H1 (cell line): Measurements from ENCODE around the gene CD52. TPM values are rescaled to one million over a fixed set of nuclear protein-coding genes. Genes with fewer than 3 reads are reported as not detected.

ENCODE experiments used
- CTCF ChIA-PET: fragments of 300-600 bp; sonication (Branson Sonifier 250); formaldehyde crosslinking; loops from one replicate; lab custom pipeline; 2021; ENCODE audit not compliant: partially characterized antibody; lab: Charles Lee
- POLR2A ChIA-PET: fragments of 300-600 bp; sonication (Branson Sonifier 250); formaldehyde crosslinking; loops from one replicate; lab custom pipeline; 2021; ENCODE audit warnings: inconsistent platforms; ENCODE audit not compliant: partially characterized antibody; lab: Charles Lee
- DNase-seq, 2 experiments: peaks; one replicate each; pipeline versions ENCODE4 v3.0.0 to v3.0.0-alpha.2; 2010 to 2022; ENCODE audit warnings: low spot score in 2 of 2, low read depth in 1 of 2, mixed read lengths in 1 of 2
- FAIRE-seq: peaks from 2 replicates; lab custom pipeline; 2011; peaks lifted over from hg19 to GRCh38; lab: Jason Lieb, UNC
- H2AFZ ChIP-seq: 2 replicates; pipeline ENCODE4 v1.8.1; 2012; ENCODE audit warnings: low read length, inconsistent platforms
- H2AK5ac ChIP-seq: 2 replicates; pipeline ENCODE4 v1.6.1; 2013; ENCODE audit warnings: low read depth, low read length
- H2BK120ac ChIP-seq: replicated peaks from 2 replicates; pipeline ENCODE3; 2013; ENCODE audit warnings: low read depth, low read length, inconsistent platforms
- H2BK12ac ChIP-seq: 2 replicates; pipeline ENCODE4 v1.6.1; 2013; ENCODE audit warnings: low read depth, low read length
- H2BK15ac ChIP-seq: 2 replicates; pipeline ENCODE4 v1.6.1; 2013; ENCODE audit warnings: low read length
- H2BK20ac ChIP-seq: 2 replicates; pipeline ENCODE4 v1.6.1; 2013; ENCODE audit warnings: low read length
- H2BK5ac ChIP-seq: 2 replicates; pipeline ENCODE4 v1.6.1; 2013; ENCODE audit warnings: low read depth, low read length
- H3K14ac ChIP-seq: 2 replicates; pipeline ENCODE4 v1.6.1; 2013; ENCODE audit warnings: inconsistent platforms; ENCODE audit not compliant: insufficient read length
- H3K18ac ChIP-seq: 2 replicates; pipeline ENCODE4 v1.6.1; 2013; ENCODE audit warnings: low read length; ENCODE audit errors: extremely low read depth
- H3K23ac ChIP-seq: 2 replicates; pipeline ENCODE4 v1.6.1; 2013; ENCODE audit warnings: inconsistent platforms; ENCODE audit not compliant: insufficient read length
- H3K23me2 ChIP-seq: 2 replicates; pipeline ENCODE4 v1.6.1; 2013; ENCODE audit warnings: low read depth, low read length
- H3K27ac ChIP-seq: 2 replicates; pipeline ENCODE4 v1.6.1; 2011; ENCODE audit warnings: low read depth, low read length, inconsistent platforms
- H3K27me3 ChIP-seq, 4 experiments: replicated peaks in 1 of 4; 1 replicate in 1 of 4; 2 replicates in 3 of 4; pipeline versions ENCODE4 v1.6.1 to v1.8.1; 2011 to 2013; ENCODE audit warnings: low read length in 3 of 4, mild to moderate bottlenecking in 3 of 4, inconsistent platforms in 2 of 4, mixed read lengths in 2 of 4, moderate library complexity in 1 of 4; ENCODE audit not compliant: control insufficient read depth in 3 of 4, insufficient read depth in 3 of 4; ENCODE audit errors: extremely low read depth in 1 of 4
- H3K36me3 ChIP-seq, 4 experiments: 2 replicates each; pipeline versions ENCODE4 v1.6.1 to v1.8.1; 2011 to 2013; ENCODE audit warnings: mild to moderate bottlenecking in 4 of 4, low read length in 3 of 4, moderate library complexity in 2 of 4, control low read depth in 1 of 4, inconsistent platforms in 1 of 4; ENCODE audit not compliant: insufficient read depth in 4 of 4, control insufficient read depth in 2 of 4
- H3K4ac ChIP-seq: replicated peaks from 2 replicates; pipeline ENCODE3; 2013; ENCODE audit warnings: low read length, low read depth, mixed read lengths, inconsistent platforms; ENCODE audit not compliant: insufficient read length
- H3K4me1 ChIP-seq, 4 experiments: replicated peaks in 1 of 4; 1 replicate in 1 of 4; 2 replicates in 3 of 4; pipeline versions ENCODE4 v1.6.1 to v1.8.1; 2011 to 2013; ENCODE audit warnings: low read length in 3 of 4, inconsistent platforms in 2 of 4, mixed read lengths in 1 of 4; ENCODE audit not compliant: insufficient read depth in 4 of 4, control insufficient read depth in 3 of 4
- H3K4me2 ChIP-seq, 2 experiments: 2 replicates each; pipeline versions ENCODE4 v1.6.1 to v1.8.1; 2011 to 2013; ENCODE audit warnings: low read depth in 2 of 2, low read length in 2 of 2, control low read depth in 1 of 2, inconsistent platforms in 1 of 2, mild to moderate bottlenecking in 1 of 2; ENCODE audit not compliant: insufficient read depth in 1 of 2
- H3K4me3 ChIP-seq, 4 experiments: fragments of 200-600, 300-600 bp in 1 of 4; sonication (generic), shearing (Covaris generic), sonication (Bioruptor Twin) in 1 of 4; 2 replicates each; pipeline versions ENCODE4 v1.5.1 to v1.8.1; 2011 to 2016; ENCODE audit warnings: low read length in 4 of 4, low read depth in 3 of 4, control low read depth in 2 of 4, inconsistent platforms in 2 of 4, mild to moderate bottlenecking in 2 of 4, mixed read lengths in 1 of 4, moderate library complexity in 1 of 4; ENCODE audit not compliant: insufficient read depth in 2 of 4; ENCODE audit errors: extremely low read depth in 1 of 4
- H3K56ac ChIP-seq: replicated peaks from 2 replicates; pipeline ENCODE3; 2013; ENCODE audit warnings: low read depth, mild to moderate bottlenecking, mixed read lengths, low read length, inconsistent platforms; ENCODE audit not compliant: insufficient read length
- H3K79me1 ChIP-seq: 2 replicates; pipeline ENCODE4 v1.6.1; 2013; ENCODE audit warnings: low read depth, low read length, control low read depth
- H3K79me2 ChIP-seq, 2 experiments: 2 replicates each; pipeline versions ENCODE4 v1.6.1 to v1.8.1; 2012 to 2013; ENCODE audit warnings: low read length in 2 of 2, mild to moderate bottlenecking in 2 of 2, inconsistent platforms in 1 of 2; ENCODE audit not compliant: insufficient read depth in 2 of 2, control insufficient read depth in 1 of 2
- H3K9ac ChIP-seq, 4 experiments: replicated peaks in 1 of 4; 1 replicate in 1 of 4; 2 replicates in 3 of 4; pipeline versions ENCODE4 v1.6.1 to v1.8.1; 2011 to 2013; ENCODE audit warnings: low read depth in 3 of 4, low read length in 3 of 4, control low read depth in 2 of 4, mild to moderate bottlenecking in 2 of 4, moderate library complexity in 2 of 4, inconsistent platforms in 1 of 4; ENCODE audit errors: extremely low read depth in 1 of 4
- H3K9me3 ChIP-seq, 2 experiments: 2 replicates each; pipeline versions ENCODE4 v1.6.1 to v1.8.1; 2012 to 2013; ENCODE audit warnings: mild to moderate bottlenecking in 2 of 2, moderate library complexity in 2 of 2, control low read depth in 1 of 2, inconsistent platforms in 1 of 2, low read depth in 1 of 2, low read length in 1 of 2, mixed read lengths in 1 of 2; ENCODE audit not compliant: insufficient read depth in 2 of 2
- H4K20me1 ChIP-seq, 2 experiments: replicated peaks in 1 of 2; 2 replicates each; pipeline versions ENCODE3 to v1.8.1; 2011 to 2013; ENCODE audit warnings: inconsistent platforms in 2 of 2, low read length in 2 of 2, mild to moderate bottlenecking in 1 of 2; ENCODE audit not compliant: insufficient read depth in 2 of 2, control insufficient read depth in 1 of 2
- H4K5ac ChIP-seq: 2 replicates; pipeline ENCODE4 v1.6.1; 2013; ENCODE audit warnings: low read length, low read depth, mixed read lengths, inconsistent platforms; ENCODE audit not compliant: insufficient read length
- H4K8ac ChIP-seq: 2 replicates; pipeline ENCODE4 v1.8.0; 2013; ENCODE audit warnings: mild to moderate bottlenecking, moderate library complexity, low read length, inconsistent platforms; ENCODE audit not compliant: insufficient read depth; ENCODE audit errors: extremely low read depth
- H4K91ac ChIP-seq: replicated peaks from 2 replicates; pipeline ENCODE3; 2013; ENCODE audit warnings: low read length, mixed read lengths, inconsistent platforms; ENCODE audit not compliant: insufficient read length
- CHD2 ChIP-seq: IDR thresholded peaks from 2 replicates; pipeline ENCODE4 v1.6.1; 2012; ENCODE audit warnings: low read length, improper control_type of control experiment
- POLR2AphosphoS5 ChIP-seq: IDR thresholded peaks from 2 replicates; pipeline ENCODE4 v1.6.1; 2011; ENCODE audit warnings: low read depth, low read length
- RBBP5 ChIP-seq: IDR thresholded peaks from 2 replicates; pipeline ENCODE4 v1.7.1; 2012; ENCODE audit warnings: low read depth, mild to moderate bottlenecking, inconsistent platforms, low read length, moderate library complexity, borderline replicate concordance
- RNF2 ChIP-seq: fragments of 200-900, 300-1000 bp; sonication (generic); IDR thresholded peaks from 2 replicates; pipeline ENCODE4 v1.7.1; 2016; ENCODE audit warnings: borderline replicate concordance, low read depth, mild to moderate bottlenecking, antibody characterized with exemption, low read length; ENCODE audit not compliant: poor library complexity, severe bottlenecking; ENCODE audit errors: missing control alignments
- SIN3A ChIP-seq, 2 experiments: IDR thresholded peaks in 1 of 2; conservative IDR thresholded peaks in 1 of 2; 2 replicates each; pipeline ENCODE4 v1.6.1; 2011 to 2012; ENCODE audit warnings: low read length in 2 of 2, improper control_type of control experiment in 1 of 2, low read depth in 1 of 2, mild to moderate bottlenecking in 1 of 2
- SRF ChIP-seq: IDR thresholded peaks from 2 replicates; pipeline ENCODE4 v1.6.1; 2011; ENCODE audit warnings: mild to moderate bottlenecking, low read depth, low read length, moderate library complexity
- USF2 ChIP-seq: IDR thresholded peaks from 2 replicates; pipeline ENCODE4 v1.6.1; 2011; ENCODE audit warnings: low read length, improper control_type of control experiment
- YY1 ChIP-seq: IDR thresholded peaks from 2 replicates; pipeline ENCODE4 v1.6.1; 2011; ENCODE audit warnings: low read depth, mild to moderate bottlenecking, low read length
- WGBS, 2 experiments: shearing (Covaris generic) in 1 of 2; methylation state at CpG; one replicate each; pipeline versions ENCODE4 v1.1.6 to v1.1.7; 2013 to 2015; ENCODE audit warnings: low lambda C conversion rate in 2 of 2, mixed read lengths in 2 of 2, inconsistent platforms in 1 of 2, low coverage in 1 of 2, missing lambda C conversion rate in 1 of 2; ENCODE audit not compliant: insufficient replicate concordance in 2 of 2, insufficient coverage in 1 of 2, insufficient read length in 1 of 2; ENCODE audit errors: extremely low coverage in 1 of 2, missing lambda C conversion rate in 1 of 2; 5-methylcytosine and 5-hydroxymethylcytosine counted together
- polyA plus RNA-seq, 7 experiments: library from polyadenylated mRNA; depleted of rRNA in 3 of 7; stranded (reverse) in 5 of 7; unstranded in 2 of 7; fragments of >200 nt in 5 of 7; fragments of 200-250 nt in 2 of 7; gene quantifications; 1 replicate in 5 of 7; 2 replicates in 1 of 7; 4 replicates in 1 of 7; pipeline versions ENCODE4 v1.2.1 to v1.2.3, GENCODE V29; 2011 to 2013; ENCODE audit warnings: missing spikeins in 2 of 7, mixed read lengths in 2 of 7
- total RNA-seq: library from RNA; stranded (reverse); fragmentation: NEBNext Ultra II Directional; extraction: Animal tissue kit (Norgen Biotek cat#: 25700); gene quantifications from 2 replicates; pipeline ENCODE4 v1.2.1, GENCODE V29; 2021

Gene CD52
- total and polyA plus RNA-seq, 2 of the 8 experiments (the other 6 are each of a cell fraction or from before 2014, with no cell fraction given): 2.4 to 3.1 TPM

- Histone ChIP-seq H4K20me1 (peaks cover 0 to 7% of the 10 kb centered on the region in 2 experiments), H3K36me3 (no peaks in the 10 kb centered on the region), H3K27ac (no peak overlapping the region), H3K79me1 (no peaks in the 10 kb centered on the region), H3K4me3 (no peak overlapping the region), H2BK12ac (no peak overlapping the region), H3K27me3 (no peaks in the 10 kb centered on the region), H2BK5ac (no peak overlapping the region), H4K8ac (no peak overlapping the region), H3K18ac (no peak overlapping the region), H2AFZ (no peak overlapping the region), H2BK15ac (no peak overlapping the region), H3K9ac (no peak overlapping the region; a peak in 1 of 7 replicates), H3K4ac (no peak overlapping the region), H3K23ac (no peak overlapping the region), H2AK5ac (no peak overlapping the region), H4K5ac (no peak overlapping the region), H3K14ac (no peak overlapping the region), H3K56ac (no peak overlapping the region), H2BK120ac (no peak overlapping the region), H4K91ac (no peak overlapping the region), H3K23me2 (peaks cover 2% of the 10 kb centered on the region; the same call in 1 of the 2 replicates), H2BK20ac (no peak overlapping the region), H3K4me2 (no peak overlapping the region), H3K79me2 (no peaks in the 10 kb centered on the region), H3K9me3 (no peaks in the 10 kb centered on the region), H3K4me1 (peaks cover 0 to 35% (median 24%) of the 10 kb centered on the region in 4 experiments; a peak in 6 of 7 replicates)
- WGBS, 2 experiments: 93% methylated on average over 8 of the region's 8 CpGs; no CpG with 5 or more reads in 1 of the 2 experiments
- FAIRE-seq: no peak
- ChIA-PET CTCF (interaction anchor here (1.5 to 39.7 kb wide), 12 partner anchors 11 to 213 kb away, joined by 4 to 1530 read pairs (median 23); partner anchors contain the start of genes CD52, CRYBG2 and UBXN11), POLR2A (interaction anchor here (1.1 to 3.2 kb wide), 2 partner anchors 18 to 32 kb away, joined by 3 to 27 read pairs; partner anchors contain the start of gene CD52)
- DNase-seq: no peak
- TF ChIP-seq POLR2AphosphoS5: no peak
- TF ChIP-seq RBBP5: no peak
- no peak for TF ChIP-seq USF2
- no peak for TF ChIP-seq CHD2
- no peak for TF ChIP-seq SIN3A (conservative IDR thresholded peaks at IDR 0.05 in 1 of 2, IDR thresholded peaks at IDR 0.05 in 1 of 2; ENCODE audit: low read depth in 1 of 2, low read length in 2 of 2)
- TF ChIP-seq RNF2: no peak
- no peak for TF ChIP-seq YY1
- TF ChIP-seq SRF: no peak
These were observed 30.6 kb upstream of the CD52 start for GRCh38 chr1:26287033-26287711.
